Caco-2 (cell line): Measurements from ENCODE around the gene POU2F2. TPM values are rescaled to one million over a fixed set of nuclear protein-coding genes. Genes with fewer than 3 reads are reported as not detected.
A peak's percentile ranks its signal among the peaks of the same experiment; 100 is the strongest.

ENCODE experiments used
- BruUV-seq: library from RNA; stranded (reverse); fragments of 400-500 nt; replicated peaks from 2 replicates; lab custom pipeline; 2021; lab: Mats Ljungman, UMichigan
- CTCF ChIA-PET: fragments of 300-600 bp; sonication (Branson Sonifier 250); formaldehyde crosslinking; loops from one replicate; lab custom pipeline; 2022; ENCODE audit warnings: antibody characterized with exemption; lab: Charles Lee
- POLR2A ChIA-PET: fragments of 300-600 bp; sonication (Branson Sonifier 250); formaldehyde crosslinking; loops from one replicate; lab custom pipeline; 2022; ENCODE audit warnings: antibody characterized with exemption; lab: Charles Lee
- DNase-seq, 2 experiments: peaks; one replicate each; pipeline versions ENCODE4 v3.0.0 to v3.0.0-alpha.2; 2020 to 2022
- H3K27me3 ChIP-seq: replicated peaks from 2 replicates; pipeline ENCODE4 v1.6.0; 2011; ENCODE audit warnings: low read length; ENCODE audit not compliant: control insufficient read depth, insufficient read depth
- H3K36me3 ChIP-seq: 2 replicates; pipeline ENCODE4 v1.5.1; 2011; ENCODE audit warnings: low read length; ENCODE audit not compliant: control insufficient read depth, insufficient read depth
- H3K4me1 ChIP-seq: fragments of 250-450 bp; sonication (Bioruptor Pico); 2 replicates; pipeline ENCODE4 v1.5.1; 2020; ENCODE audit warnings: mild to moderate bottlenecking
- H3K4me3 ChIP-seq: 2 replicates; pipeline ENCODE4 v1.5.1; 2011; ENCODE audit warnings: low read depth, mild to moderate bottlenecking, control low read depth, low read length
- H3K9me3 ChIP-seq: fragments of 250-450 bp; sonication (Bioruptor Pico); 2 replicates; pipeline ENCODE4 v1.5.1; 2020; ENCODE audit warnings: mild to moderate bottlenecking, moderate library complexity
- H3K27ac Mint-ChIP-seq: one replicate; pipeline ENCODE4 v1.8.0; 2022; ENCODE audit warnings: mixed read lengths; ENCODE audit not compliant: unreplicated experiment
- H3K27me3 Mint-ChIP-seq: one replicate; pipeline ENCODE4 v1.8.0; 2022; ENCODE audit warnings: mixed read lengths; ENCODE audit not compliant: insufficient read depth, unreplicated experiment
- H3K36me3 Mint-ChIP-seq: one replicate; pipeline ENCODE4 v1.8.0; 2022; ENCODE audit warnings: mild to moderate bottlenecking, mixed read lengths; ENCODE audit not compliant: insufficient read depth, unreplicated experiment
- H3K4me1 Mint-ChIP-seq: one replicate; pipeline ENCODE4 v1.8.0; 2022; ENCODE audit warnings: low read depth, mixed read lengths; ENCODE audit not compliant: unreplicated experiment
- H3K4me3 Mint-ChIP-seq: one replicate; pipeline ENCODE4 v1.8.0; 2022; ENCODE audit warnings: mild to moderate bottlenecking, moderate library complexity, mixed read lengths; ENCODE audit not compliant: unreplicated experiment
- H3K9me3 Mint-ChIP-seq: one replicate; pipeline ENCODE4 v1.8.0; 2022; ENCODE audit warnings: mixed read lengths; ENCODE audit not compliant: unreplicated experiment
- intact Hi-C: fragments of 100-400 bp; cut with micrococcal nuclease; formaldehyde crosslinking; loops from one replicate; pipeline ENCODE4 v1.10.0; 2022; ENCODE audit not compliant: unreplicated experiment
- total RNA-seq: library from RNA; stranded (reverse); gene quantifications from 2 replicates; pipeline ENCODE4 v1.2.3, GENCODE V29; 2022
- TF ChIP-seq, protein P1 (sequence below), 2 experiments: fragments of 200-600 bp in 1 of 2; IDR thresholded peaks; 1 replicate in 1 of 2; 2 replicates in 1 of 2; pipeline versions ENCODE4 v1.5.1 to v1.8.0; 2011 to 2022; ENCODE audit warnings: antibody characterized with exemption in 1 of 2, control low read depth in 1 of 2, inconsistent platforms in 1 of 2, low read depth in 1 of 2, low read length in 1 of 2, mild to moderate bottlenecking in 1 of 2, moderate library complexity in 1 of 2; ENCODE audit not compliant: insufficient read depth in 1 of 2, severe bottlenecking in 1 of 2, unreplicated experiment in 1 of 2

POU2F2 gene
- total RNA-seq, 1 experiment from 2014 or later, result 1.5 TPM

DNA sequence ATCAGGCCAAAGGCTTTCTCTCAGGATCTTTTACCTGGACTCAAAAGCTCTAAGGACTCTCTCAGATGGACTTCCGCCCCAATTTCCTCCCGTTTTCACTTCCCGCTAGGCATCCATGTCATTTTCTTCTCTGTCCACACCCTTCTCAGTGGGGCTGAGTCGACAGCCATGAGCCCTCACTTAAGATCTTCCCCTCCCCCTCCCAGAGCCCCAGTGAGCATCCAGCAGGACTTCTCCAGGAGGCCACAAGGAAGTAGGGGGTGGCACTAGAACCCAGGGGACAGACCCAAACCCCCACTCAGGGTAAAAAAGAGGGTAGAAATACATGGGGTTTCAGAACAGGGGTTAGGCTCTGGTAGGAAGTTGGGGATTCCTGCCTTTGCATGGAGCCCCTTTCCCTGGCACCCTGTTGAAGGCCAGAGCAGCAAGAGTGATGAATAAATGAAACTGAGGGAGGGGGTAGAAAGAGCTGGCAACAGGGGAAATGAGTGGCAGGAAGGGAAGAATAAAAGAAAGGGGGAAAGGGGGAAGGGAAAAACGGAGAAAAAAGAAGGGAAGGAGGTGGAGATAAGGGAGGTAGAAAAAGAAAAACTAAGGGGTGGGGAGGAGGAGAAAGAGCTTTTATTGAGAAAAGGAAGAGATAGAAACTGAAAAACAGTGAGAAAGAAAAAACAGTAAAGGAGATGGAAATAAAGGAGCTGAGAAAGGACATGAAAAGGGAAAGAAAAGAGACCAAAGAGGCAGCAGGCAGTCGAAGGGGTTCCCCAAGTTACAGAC is 42.9 kb upstream of the POU2F2 start:
- no peak overlapping the region for H3K4me3 ChIP-seq
- POLR2A ChIA-PET, result no interaction called here
- Mint-ChIP-seq H3K4me1 (peaks cover 8% of the 10 kb centered on the region), H3K27me3 (peaks cover 18% of the 10 kb centered on the region), H3K27ac (no peak overlapping the region), H3K9me3 (no peaks in the 10 kb centered on the region), H3K36me3 (no peaks in the 10 kb centered on the region), H3K4me3 (peak overlapping the region; percentile 42)
- intact Hi-C loops, result loop anchor here (5.0 kb wide), 1 partner anchor 33 kb away; no protein-coding TSS in a partner anchor
- no TSS peak for BruUV-seq
- no peaks in the 10 kb centered on the region for H3K9me3 ChIP-seq
- no peaks in the 10 kb centered on the region for H3K36me3 ChIP-seq
- peaks cover 8% of the 10 kb centered on the region for H3K27me3 ChIP-seq
- TF ChIP-seq, protein P1, sequence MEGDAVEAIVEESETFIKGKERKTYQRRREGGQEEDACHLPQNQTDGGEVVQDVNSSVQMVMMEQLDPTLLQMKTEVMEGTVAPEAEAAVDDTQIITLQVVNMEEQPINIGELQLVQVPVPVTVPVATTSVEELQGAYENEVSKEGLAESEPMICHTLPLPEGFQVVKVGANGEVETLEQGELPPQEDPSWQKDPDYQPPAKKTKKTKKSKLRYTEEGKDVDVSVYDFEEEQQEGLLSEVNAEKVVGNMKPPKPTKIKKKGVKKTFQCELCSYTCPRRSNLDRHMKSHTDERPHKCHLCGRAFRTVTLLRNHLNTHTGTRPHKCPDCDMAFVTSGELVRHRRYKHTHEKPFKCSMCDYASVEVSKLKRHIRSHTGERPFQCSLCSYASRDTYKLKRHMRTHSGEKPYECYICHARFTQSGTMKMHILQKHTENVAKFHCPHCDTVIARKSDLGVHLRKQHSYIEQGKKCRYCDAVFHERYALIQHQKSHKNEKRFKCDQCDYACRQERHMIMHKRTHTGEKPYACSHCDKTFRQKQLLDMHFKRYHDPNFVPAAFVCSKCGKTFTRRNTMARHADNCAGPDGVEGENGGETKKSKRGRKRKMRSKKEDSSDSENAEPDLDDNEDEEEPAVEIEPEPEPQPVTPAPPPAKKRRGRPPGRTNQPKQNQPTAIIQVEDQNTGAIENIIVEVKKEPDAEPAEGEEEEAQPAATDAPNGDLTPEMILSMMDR (IDR thresholded peaks at IDR 0.05; ENCODE audit: insufficient read depth in 1 of 2, low read depth in 1 of 2, low read length in 1 of 2, severe bottlenecking in 1 of 2, unreplicated experiment in 1 of 2), result no peak
- DNase-seq, result no peak
- peaks cover 8% of the 10 kb centered on the region; the same call in 1 of the 2 replicates for H3K4me1 ChIP-seq
- CTCF ChIA-PET, result no interaction called here

DNA sequence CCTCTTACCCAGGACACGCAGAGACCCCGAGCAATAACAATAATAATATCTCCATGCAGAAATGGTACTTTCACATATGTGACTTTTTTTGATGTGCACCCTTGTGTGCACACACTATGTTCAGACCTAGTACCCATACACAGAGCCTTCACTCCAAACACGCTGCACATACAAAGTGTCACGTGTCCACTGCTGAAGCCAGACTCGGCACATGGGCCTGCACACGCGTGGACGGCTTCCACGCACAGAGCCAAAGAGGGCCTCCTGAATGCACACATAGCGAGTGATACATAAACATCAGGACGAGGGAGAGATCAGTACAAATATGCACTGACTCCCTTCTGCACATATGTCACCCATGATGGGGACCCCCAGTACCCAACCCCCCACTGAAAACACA is 41.9 kb upstream of the POU2F2 start:
- TF ChIP-seq, protein P1 (IDR thresholded peaks at IDR 0.05; ENCODE audit: insufficient read depth in 1 of 2, low read depth in 1 of 2, low read length in 1 of 2, severe bottlenecking in 1 of 2, unreplicated experiment in 1 of 2), result no peak
- Histone ChIP-seq H3K4me1 (peaks cover 8% of the 10 kb centered on the region; the same call in 1 of the 2 replicates), H3K9me3 (no peaks in the 10 kb centered on the region), H3K36me3 (no peaks in the 10 kb centered on the region), H3K4me3 (no peak overlapping the region), H3K27me3 (peaks cover 8% of the 10 kb centered on the region)
- Mint-ChIP-seq H3K27me3 (peaks cover 18% of the 10 kb centered on the region), H3K9me3 (no peaks in the 10 kb centered on the region), H3K4me3 (no peak overlapping the region), H3K27ac (no peak overlapping the region), H3K36me3 (no peaks in the 10 kb centered on the region), H3K4me1 (peaks cover 8% of the 10 kb centered on the region)
- no TSS peak for BruUV-seq
- POLR2A ChIA-PET, result no interaction called here
- intact Hi-C loops, result no loop called here
- CTCF ChIA-PET, result no interaction called here
- DNase-seq, result no peak

DNA sequence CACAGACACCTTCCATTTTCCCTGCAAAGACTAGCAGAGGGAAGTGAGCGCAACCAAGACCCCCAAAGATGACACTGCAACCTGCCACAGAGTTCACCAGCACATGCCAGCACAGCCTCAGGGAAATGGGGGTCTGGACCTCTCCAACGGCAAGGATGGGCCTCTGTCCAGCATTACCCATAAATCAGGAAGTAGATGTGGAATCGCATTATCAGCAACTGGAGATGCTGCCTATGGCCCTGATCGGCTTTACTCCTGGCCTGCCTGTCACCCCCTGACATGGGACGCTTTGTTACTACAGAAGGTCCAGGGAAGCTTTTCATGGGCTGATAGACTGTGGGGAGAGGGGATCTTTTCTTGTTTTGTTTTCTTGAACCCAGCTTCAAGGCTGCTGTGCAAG is 41.4 kb upstream of the POU2F2 start:
- POLR2A ChIA-PET, result no interaction called here
- H3K36me3 ChIP-seq, result no peaks in the 10 kb centered on the region
- CTCF ChIA-PET, result no interaction called here
- no TSS peak for BruUV-seq
- H3K36me3 Mint-ChIP-seq, result no peaks in the 10 kb centered on the region
- peaks cover 8% of the 10 kb centered on the region for H3K4me1 Mint-ChIP-seq
- H3K9me3 Mint-ChIP-seq, result no peaks in the 10 kb centered on the region
- peaks cover 18% of the 10 kb centered on the region for H3K27me3 Mint-ChIP-seq
- no peak overlapping the region for H3K4me3 ChIP-seq
- intact Hi-C loops, result no loop called here
- DNase-seq, result no peak
- H3K4me1 ChIP-seq, result peaks cover 8% of the 10 kb centered on the region; the same call in 1 of the 2 replicates
- no peaks in the 10 kb centered on the region for H3K9me3 ChIP-seq
- H3K27ac Mint-ChIP-seq, result no peak overlapping the region
- no peak overlapping the region for H3K4me3 Mint-ChIP-seq
- peaks cover 8% of the 10 kb centered on the region for H3K27me3 ChIP-seq
- TF ChIP-seq, protein P1 (IDR thresholded peaks at IDR 0.05; ENCODE audit: insufficient read depth in 1 of 2, low read depth in 1 of 2, low read length in 1 of 2, severe bottlenecking in 1 of 2, unreplicated experiment in 1 of 2), result no peak
